GM12878 (cell line): Measurements from ENCODE around the gene FOSL1. TPM values are rescaled to one million over a fixed set of nuclear protein-coding genes. Genes with fewer than 3 reads are reported as not detected.

Experiments
- ATAC-seq: fragments of 200-7000 bp; cut with Tn5 transposase; 3 replicates; pipeline ENCODE4 v1.9.1; 2020; ENCODE audit warnings: mild to moderate bottlenecking, moderate library complexity
- BruUV-seq: library from RNA; stranded (reverse); fragments of 400-500 nt; replicated peaks from 2 replicates; lab custom pipeline; 2021; lab: Mats Ljungman, UMichigan
- CTCF ChIA-PET: fragments of 300-600 bp; sonication (Branson Sonifier 250); formaldehyde crosslinking; extraction: SDS; loops from one replicate; lab custom pipeline; 2021; ENCODE audit warnings: inconsistent platforms; lab: Yijun Ruan, JAX
- POLR2A ChIA-PET: fragments of 350-600 bp; formaldehyde crosslinking; extraction: SDS; loops from one replicate; lab custom pipeline; 2021; ENCODE audit warnings: inconsistent platforms; lab: Charles Lee
- RAD21 ChIA-PET: fragments of 300-600 bp; sonication (Branson Sonifier 250); formaldehyde crosslinking; loops from one replicate; lab custom pipeline; 2023; ENCODE audit warnings: antibody characterized with exemption; ENCODE audit not compliant: unreplicated experiment; lab: Charles Lee
- SMC1A ChIA-PET: fragments of 300-600 bp; sonication (Branson Sonifier 250); formaldehyde crosslinking; loops from one replicate; lab custom pipeline; 2023; ENCODE audit not compliant: unreplicated experiment, uncharacterized antibody; lab: Charles Lee
- DNase-seq: peaks from one replicate; pipeline ENCODE4 v3.0.0-alpha.2; 2011; ENCODE audit warnings: low read depth, low spot score
- FAIRE-seq: peaks from 3 replicates; lab custom pipeline; 2011; peaks lifted over from hg19 to GRCh38; lab: Jason Lieb, UNC
- H2AFZ ChIP-seq: 2 replicates; pipeline ENCODE4 v1.6.0; 2011; ENCODE audit warnings: low read depth, low read length, control low read depth; ENCODE audit not compliant: control insufficient read depth
- H3K27ac ChIP-seq: 2 replicates; pipeline ENCODE4 v1.5.1; 2011; ENCODE audit warnings: control low read depth; ENCODE audit not compliant: control insufficient read depth, insufficient read depth
- H3K27me3 ChIP-seq, 2 experiments: replicated peaks in 1 of 2; 2 replicates each; pipeline versions ENCODE4 v1.6.0 to v1.6.1; 2011; ENCODE audit warnings: low read length in 1 of 2; ENCODE audit not compliant: control insufficient read depth in 2 of 2, insufficient read depth in 2 of 2
- H3K36me3 ChIP-seq, 2 experiments: 2 replicates each; pipeline ENCODE4 v1.5.1; 2011; ENCODE audit warnings: low read length in 1 of 2; ENCODE audit not compliant: control insufficient read depth in 2 of 2, insufficient read depth in 2 of 2
- H3K4me1 ChIP-seq: 2 replicates; pipeline ENCODE4 v1.6.1; 2011; ENCODE audit warnings: mild to moderate bottlenecking, low read length, moderate library complexity, mixed read lengths; ENCODE audit not compliant: control insufficient read depth, insufficient read depth
- H3K4me2 ChIP-seq: 2 replicates; pipeline ENCODE4 v1.6.0; 2011; ENCODE audit warnings: control low read depth; ENCODE audit not compliant: control insufficient read depth, insufficient read depth
- H3K4me3 ChIP-seq: fragments of 200-600 bp; sonication (generic); 2 replicates; pipeline ENCODE4 v1.5.1; 2016
- H3K79me2 ChIP-seq: 2 replicates; pipeline ENCODE4 v1.6.0; 2011; ENCODE audit warnings: low read length; ENCODE audit not compliant: control insufficient read depth, insufficient read depth
- H3K9ac ChIP-seq: 2 replicates; pipeline ENCODE4 v1.8.0; 2011; ENCODE audit warnings: low read length, control low read depth, mixed read lengths; ENCODE audit not compliant: control insufficient read depth, insufficient read depth
- H3K9me3 ChIP-seq: replicated peaks from 3 replicates; pipeline ENCODE4 v1.5.1; 2011; ENCODE audit warnings: mild to moderate bottlenecking, low read length; ENCODE audit not compliant: control insufficient read depth, insufficient read depth
- H4K20me1 ChIP-seq: 2 replicates; pipeline ENCODE4 v1.6.0; 2011; ENCODE audit not compliant: control insufficient read depth, insufficient read depth
- ASH2L ChIP-seq: fragments of 300-600, 200-600 bp; sonication (generic); IDR thresholded peaks from 2 replicates; pipeline ENCODE4 v1.6.1; 2017; ENCODE audit warnings: low read depth, mild to moderate bottlenecking, borderline replicate concordance
- ATF3 ChIP-seq: IDR thresholded peaks from 2 replicates; pipeline ENCODE4 v1.6.1; 2011; ENCODE audit warnings: low read depth, mild to moderate bottlenecking, low read length, moderate library complexity, borderline replicate concordance; ENCODE audit errors: extremely low read depth
- CHD2 ChIP-seq: IDR thresholded peaks from 2 replicates; pipeline ENCODE4 v1.6.1; 2011; ENCODE audit warnings: low read depth, low read length, improper control_type of control experiment, borderline replicate concordance
- E4F1 ChIP-seq: fragments of 450-650 bp; IDR thresholded peaks from 2 replicates; pipeline ENCODE4 v1.6.1; 2018; ENCODE audit warnings: borderline replicate concordance, mild to moderate bottlenecking; ENCODE audit not compliant: partially characterized antibody
- GABPA ChIP-seq: IDR thresholded peaks from 2 replicates; pipeline ENCODE4 v1.6.1; 2014; ENCODE audit warnings: antibody characterized with exemption, low read depth, mild to moderate bottlenecking, inconsistent platforms
- KAT2A ChIP-seq: conservative IDR thresholded peaks from 2 replicates; pipeline ENCODE4 v1.6.1; 2011; ENCODE audit warnings: low read depth, low read length; ENCODE audit not compliant: control insufficient read depth
- KLF5 ChIP-seq: fragments of 450-650 bp; IDR thresholded peaks from 2 replicates; pipeline ENCODE4 v1.6.1; 2014; ENCODE audit warnings: mild to moderate bottlenecking; ENCODE audit not compliant: partially characterized antibody
- MAX ChIP-seq: IDR thresholded peaks from 2 replicates; pipeline ENCODE4 v1.6.1; 2012; ENCODE audit warnings: low read depth, low read length, improper control_type of control experiment
- MEF2A ChIP-seq: IDR thresholded peaks from 2 replicates; pipeline ENCODE4 v1.6.1; 2011; ENCODE audit warnings: low read depth, mild to moderate bottlenecking, low read length, moderate library complexity; ENCODE audit not compliant: insufficient read depth
- PML ChIP-seq: IDR thresholded peaks from 2 replicates; pipeline ENCODE4 v1.6.1; 2012; ENCODE audit warnings: low read length, inconsistent platforms
- POLR2AphosphoS2 ChIP-seq: IDR thresholded peaks from 2 replicates; pipeline ENCODE4 v1.6.1; 2011; ENCODE audit warnings: low read depth, mild to moderate bottlenecking, low read length, improper control_type of control experiment, moderate library complexity
- RB1 ChIP-seq: fragments of 450-650 bp; formaldehyde crosslinking; IDR thresholded peaks from 2 replicates; pipeline ENCODE4 v1.6.1; 2017; ENCODE audit warnings: mild to moderate bottlenecking, borderline replicate concordance
- RBBP5 ChIP-seq: fragments of 200-600 bp; sonication (generic); conservative IDR thresholded peaks from 2 replicates; pipeline ENCODE4 v1.6.1; 2016
- RELA ChIP-seq: fragments of 450-650 bp; IDR thresholded peaks from 2 replicates; pipeline ENCODE4 v1.8.0; 2014; ENCODE audit warnings: borderline replicate concordance; ENCODE audit not compliant: partially characterized antibody
- SIN3A ChIP-seq: IDR thresholded peaks from 2 replicates; pipeline ENCODE4 v1.6.1; 2012; ENCODE audit warnings: low read depth, low read length, improper control_type of control experiment
- SKIL ChIP-seq: fragments of 450-650 bp; IDR thresholded peaks from 2 replicates; pipeline ENCODE4 v1.6.1; 2017; ENCODE audit warnings: mild to moderate bottlenecking, low read depth, inconsistent platforms; ENCODE audit not compliant: poor library complexity, severe bottlenecking
- YY1 ChIP-seq: IDR thresholded peaks from 2 replicates; pipeline ENCODE4 v1.6.1; 2011; ENCODE audit warnings: low read depth, mild to moderate bottlenecking, low read length
- ZNF622 ChIP-seq: fragments of 450-650 bp; IDR thresholded peaks from 2 replicates; pipeline ENCODE4 v1.6.1; 2017; ENCODE audit warnings: mild to moderate bottlenecking, inconsistent platforms
- ZSCAN29 ChIP-seq: fragments of 450-650 bp; IDR thresholded peaks from 2 replicates; pipeline ENCODE4 v1.6.1; 2017; ENCODE audit warnings: mild to moderate bottlenecking, moderate library complexity
- WGBS: methylation state at CpG from one replicate; pipeline ENCODE4 v1.1.6; 2016; ENCODE audit warnings: low lambda C conversion rate; ENCODE audit not compliant: insufficient replicate concordance, insufficient coverage; ENCODE audit errors: missing lambda C conversion rate; 5-methylcytosine and 5-hydroxymethylcytosine counted together
- in situ Hi-C: fragments of 300-500 bp; cut with MboI; formaldehyde crosslinking; loops from 9 replicates; pipeline ENCODE4 v1.14.3; 2018; ENCODE audit warnings: mixed read lengths
- intact Hi-C: fragments of 100-400 bp; cut with micrococcal nuclease; formaldehyde crosslinking; loops from one replicate; pipeline ENCODE4 v1.14.2; 2022; ENCODE audit not compliant: unreplicated experiment
- polyA plus RNA-seq, 11 experiments: library from polyadenylated mRNA; depleted of rRNA in 4 of 11; unstranded in 6 of 11; stranded (reverse) in 5 of 11; fragments of >200 nt; fragmentation: Nextera tagmentation in 4 of 11; fragmentation: Illumina TruSeq in 1 of 11; extraction: Ambion mirVana in 4 of 11; extraction: Trizol in 1 of 11; gene quantifications; 1 replicate in 1 of 11; 2 replicates in 10 of 11; pipeline versions ENCODE4 v1.2.1 to v1.2.3, GENCODE V29; 2011 to 2016; ENCODE audit warnings: inconsistent platforms in 2 of 11, missing spikeins in 2 of 11, low read depth in 1 of 11
- total RNA-seq, 4 experiments: library from RNA; depleted of rRNA in 3 of 4; stranded (reverse); fragments of >200 nt in 3 of 4; fragmentation: Illumina TruSeq in 1 of 4; extraction: Trizol in 1 of 4; gene quantifications; 2 replicates each; pipeline versions ENCODE4 v1.2.1 to v1.2.3, GENCODE V29; 2013 to 2021

Gene FOSL1
- total and polyA plus RNA-seq, 10 of the 15 experiments (the other 5 are each of a cell fraction or from before 2014, with no cell fraction given) = 0.82 to 5.4 (median 2.1) TPM

- no peak for TF ChIP-seq SKIL
- no peak for TF ChIP-seq GABPA
- TF ChIP-seq ASH2L = no peak
- no peak for TF ChIP-seq SIN3A
- TF ChIP-seq MEF2A = no peak
- TF ChIP-seq POLR2AphosphoS2 = no peak
- TF ChIP-seq ZSCAN29 = no peak
- TF ChIP-seq RBBP5 = no peak
- TF ChIP-seq MAX = no peak
- no peak for TF ChIP-seq KAT2A
- TF ChIP-seq KLF5 = no peak
Observed at GRCh38 chr11:65903068-65903481, 2.9 kb upstream of the FOSL1 start (continued).

- no peaks in the 10 kb centered on the region; a peak in 1 of 4 replicates for H3K27me3 ChIP-seq
- no peaks in the 10 kb centered on the region for H3K36me3 ChIP-seq
- BruUV-seq = no TSS peak
- RAD21 ChIA-PET = interaction anchor here (0.5 to 2.6 kb wide), 4 partner anchors 10 to 200 kb away, joined by 4 to 23 read pairs (median 5); partner anchors contain the start of genes CCDC85B and MUS81
- in situ Hi-C loops (no loop called here), intact Hi-C loops (no loop called here)
- peaks cover 9% of the 10 kb centered on the region for H3K79me2 ChIP-seq
- H3K9me3 ChIP-seq = no peaks in the 10 kb centered on the region
- no peaks in the 10 kb centered on the region for H4K20me1 ChIP-seq
- FAIRE-seq (no peak), DNase-seq (no peak), ATAC-seq (no peak)
- no peak overlapping the region for H3K9ac ChIP-seq
- SMC1A ChIA-PET = interaction anchor here (0.7 to 5.6 kb wide), 5 partner anchors 12 to 90 kb away, joined by 3 to 47 read pairs (median 3); partner anchors contain the start of genes CCDC85B and FIBP
- H2AFZ ChIP-seq = no peak overlapping the region
- WGBS = 90% methylated on average over 11 of the region's 11 CpGs
- CTCF ChIA-PET = interaction anchor here (1.1 to 6.5 kb wide), 5 partner anchors 11 to 87 kb away, joined by 3 to 67 read pairs (median 4); partner anchors contain the start of genes CCDC85B and FIBP
- peak overlapping the region; percentile 86 for H3K4me2 ChIP-seq
- no peak overlapping the region for H3K27ac ChIP-seq
- H3K4me3 ChIP-seq = no peak overlapping the region
- POLR2A ChIA-PET = interaction anchor here (0.6 to 4.9 kb wide), 6 partner anchors 9 to 227 kb away, joined by 3 to 67 read pairs (median 6); partner anchors contain the start of genes CCDC85B and FIBP
- 0 out of 2 replicates have a peak, but pooled peaks cover 6% of the 10 kb centered on the region for H3K4me1 ChIP-seq
- TF ChIP-seq E4F1 (no peak), RELA (no peak), RB1 (no peak), ZSCAN29 (no peak), SIN3A (no peak), PML (no peak), CHD2 (no peak), YY1 (no peak), ATF3 (no peak), ZNF622 (no peak)
Observed at GRCh38 chr11:65900899-65901180, 652 bp upstream of the FOSL1 start.
